Lower lobe of right lung (tissue), 2 donors: ENCODE results near the gene BPIFB3. TPM values are rescaled to one million over a fixed set of nuclear protein-coding genes. Genes with fewer than 3 reads are reported as not detected.

Source experiments
- ATAC-seq, 2 donors: fragments of 200-7000 bp; cut with Tn5 transposase; one replicate each; pipeline ENCODE4 v1.9.1; 2020 to 2022; ENCODE audit warnings: mild to moderate bottlenecking in 2 of 2, moderate library complexity in 2 of 2
- DNase-seq: peaks from one replicate; pipeline ENCODE4 v3.0.0-alpha.2; 2020
- H3K27ac ChIP-seq: fragments of 200-600 bp; one replicate; pipeline ENCODE4 v1.8.0; 2022
- H3K27me3 ChIP-seq: fragments of 200-600 bp; one replicate; pipeline ENCODE4 v1.8.0; 2022; ENCODE audit warnings: low read depth
- H3K36me3 ChIP-seq: fragments of 200-600 bp; one replicate; pipeline ENCODE4 v1.8.0; 2022; ENCODE audit warnings: mild to moderate bottlenecking
- H3K4me1 ChIP-seq: fragments of 200-600 bp; one replicate; pipeline ENCODE4 v1.8.0; 2022
- H3K4me3 ChIP-seq: fragments of 200-600 bp; one replicate; pipeline ENCODE4 v1.8.0; 2022; ENCODE audit warnings: mild to moderate bottlenecking
- H3K9me3 ChIP-seq: fragments of 200-600 bp; one replicate; pipeline ENCODE4 v1.8.0; 2022
- CTCF ChIP-seq: fragments of 200-600 bp; IDR thresholded peaks from one replicate; pipeline ENCODE4 v1.8.0; 2022; ENCODE audit warnings: antibody characterized with exemption, mild to moderate bottlenecking
- intact Hi-C: fragments of 100-400 bp; cut with DNase I; formaldehyde crosslinking; loops from one replicate; pipeline ENCODE4 v1.11.0; 2022
- total RNA-seq: library from RNA; stranded (reverse); fragmentation: NEBNext Ultra II Directional; extraction: Animal tissue kit (Norgen Biotek cat#: 25700); gene quantifications from one replicate; pipeline ENCODE4 v1.2.1, GENCODE V29; 2021
- donor health status: DM: no; HTN: yes; CAD: no; lungs with severe emphysema.

BPIFB3 gene
- total RNA-seq, 1 donor from 2014 or later = not detected

GRCh38 chr20:33015700-33016580 lies 37.8 kb upstream of the BPIFB3 start:
- H3K4me1 ChIP-seq = no peaks in the 10 kb centered on the region
- H3K36me3 ChIP-seq = no peaks in the 10 kb centered on the region
- no peak for DNase-seq
- H3K27me3 ChIP-seq = no peaks in the 10 kb centered on the region
- H3K9me3 ChIP-seq = no peaks in the 10 kb centered on the region
- no peak for TF ChIP-seq CTCF
- H3K27ac ChIP-seq = no peak overlapping the region
- intact Hi-C loops = no loop called here
- no peak overlapping the region for H3K4me3 ChIP-seq
- ATAC-seq = no peak

GRCh38 chr20:33016581-33017109 lies 37.1 kb upstream of the BPIFB3 start:
- TF ChIP-seq CTCF = no peak
- Histone ChIP-seq H3K27ac (no peak overlapping the region), H3K36me3 (no peaks in the 10 kb centered on the region), H3K9me3 (no peaks in the 10 kb centered on the region), H3K4me1 (no peaks in the 10 kb centered on the region), H3K27me3 (no peaks in the 10 kb centered on the region), H3K4me3 (no peak overlapping the region)
- DNase-seq (no peak), ATAC-seq (no peak)
- intact Hi-C loops = no loop called here

GRCh38 chr20:33017542-33017941 lies 36.2 kb upstream of the BPIFB3 start:
- no peak overlapping the region for H3K27ac ChIP-seq
- intact Hi-C loops = no loop called here
- no peaks in the 10 kb centered on the region for H3K9me3 ChIP-seq
- no peaks in the 10 kb centered on the region for H3K36me3 ChIP-seq
- ATAC-seq (no peak), DNase-seq (no peak)
- H3K4me1 ChIP-seq = no peaks in the 10 kb centered on the region
- no peak overlapping the region for H3K4me3 ChIP-seq
- TF ChIP-seq CTCF = no peak
- H3K27me3 ChIP-seq = no peaks in the 10 kb centered on the region

GRCh38 chr20:33018169-33018931 lies 35.4 kb upstream of the BPIFB3 start:
- intact Hi-C loops = no loop called here
- no peak for ATAC-seq
- Histone ChIP-seq H3K36me3 (no peaks in the 10 kb centered on the region), H3K4me1 (no peaks in the 10 kb centered on the region), H3K27me3 (no peaks in the 10 kb centered on the region), H3K4me3 (no peak overlapping the region), H3K9me3 (no peaks in the 10 kb centered on the region), H3K27ac (no peak overlapping the region)
- no peak for DNase-seq
- no peak for TF ChIP-seq CTCF

- no peaks in the 10 kb centered on the region for H3K36me3 ChIP-seq
- H3K4me1 ChIP-seq = no peaks in the 10 kb centered on the region
- H3K27ac ChIP-seq = no peak overlapping the region
- no peak overlapping the region for H3K4me3 ChIP-seq
- intact Hi-C loops = no loop called here
- no peak for ATAC-seq
- TF ChIP-seq CTCF = no peak
- no peaks in the 10 kb centered on the region for H3K9me3 ChIP-seq
- no peak for DNase-seq
- H3K27me3 ChIP-seq = no peaks in the 10 kb centered on the region
These were observed 34.0 kb upstream of the BPIFB3 start for GRCh38 chr20:33019465-33020277.
